Hepatocyte (in vitro differentiated cells): Measurements from ENCODE around the gene MSH5. TPM values are rescaled to one million over a fixed set of nuclear protein-coding genes. Genes with fewer than 3 reads are reported as not detected.

Experiments used
- DNase-seq: peaks from one replicate; pipeline ENCODE4 v3.0.0-alpha.2; 2016; ENCODE audit warnings: low spot score
- H2AFZ ChIP-seq: fragments of 200-600 bp; sonication (generic); 2 replicates; pipeline ENCODE4 v1.6.0; 2016; ENCODE audit warnings: antibody characterized with exemption, mild to moderate bottlenecking
- H3K27ac ChIP-seq: fragments of 200-600 bp; sonication (generic); 2 replicates; pipeline ENCODE4 v1.5.1; 2016; ENCODE audit warnings: mild to moderate bottlenecking
- H3K27me3 ChIP-seq: fragments of 200-600 bp; sonication (generic); 2 replicates; pipeline ENCODE4 v1.6.1; 2016
- H3K36me3 ChIP-seq: fragments of 200-600 bp; sonication (generic); replicated peaks from 2 replicates; pipeline ENCODE4 v1.5.1; 2016; ENCODE audit warnings: low read depth; ENCODE audit not compliant: insufficient read depth
- H3K4me1 ChIP-seq: fragments of 200-600 bp; sonication (generic); 2 replicates; pipeline ENCODE4 v1.5.1; 2016; ENCODE audit warnings: mild to moderate bottlenecking, moderate library complexity; ENCODE audit not compliant: insufficient read depth
- H3K4me2 ChIP-seq: fragments of 200-600 bp; sonication (generic); 2 replicates; pipeline ENCODE4 v1.6.0; 2016
- H3K4me3 ChIP-seq: fragments of 200-600 bp; sonication (generic); 2 replicates; pipeline ENCODE4 v1.5.1; 2016; ENCODE audit warnings: mild to moderate bottlenecking
- H3K79me2 ChIP-seq: fragments of 200-600 bp; sonication (generic); 2 replicates; pipeline ENCODE4 v1.6.0; 2017; ENCODE audit warnings: mild to moderate bottlenecking
- H3K9me2 ChIP-seq: fragments of 200-600 bp; sonication (generic); replicated peaks from 2 replicates; pipeline ENCODE4 v1.6.0; 2017; ENCODE audit warnings: mild to moderate bottlenecking; ENCODE audit not compliant: insufficient read depth
- H3K9me3 ChIP-seq: fragments of 200-600 bp; sonication (generic); 2 replicates; pipeline ENCODE4 v1.5.1; 2016; ENCODE audit warnings: low read depth, mild to moderate bottlenecking
- H4K20me1 ChIP-seq: fragments of 200-600 bp; sonication (generic); 2 replicates; pipeline ENCODE4 v1.6.0; 2016; ENCODE audit warnings: mild to moderate bottlenecking; ENCODE audit not compliant: insufficient read depth, poor library complexity, severe bottlenecking
- EZH2 ChIP-seq: fragments of 200-600 bp; sonication (generic); IDR thresholded peaks from 2 replicates; pipeline ENCODE4 v1.6.1; 2016; ENCODE audit warnings: antibody characterized with exemption, mild to moderate bottlenecking, borderline replicate concordance
- EZH2phosphoT487 ChIP-seq: fragments of 200-600 bp; sonication (generic); IDR thresholded peaks from one replicate; pipeline ENCODE4 v1.6.1; 2018; ENCODE audit warnings: antibody characterized with exemption, mild to moderate bottlenecking, low read depth, moderate library complexity; ENCODE audit not compliant: unreplicated experiment, severe bottlenecking
- WGBS: methylation state at CpG from one replicate; pipeline ENCODE4 v1.1.6; 2016; ENCODE audit warnings: low lambda C conversion rate; ENCODE audit errors: missing lambda C conversion rate; 5-methylcytosine and 5-hydroxymethylcytosine counted together
- polyA plus RNA-seq: library from polyadenylated mRNA; unstranded; fragments of >200 nt; fragmentation: Nextera tagmentation; extraction: Ambion mirVana; gene quantifications from 2 replicates; pipeline ENCODE4 v1.2.1, GENCODE V29; 2016
- total RNA-seq: library from RNA; depleted of rRNA; stranded (reverse); fragments of >200 nt; gene quantifications from 2 replicates; pipeline ENCODE4 v1.2.3, GENCODE V29; 2014
- TF ChIP-seq, protein P1 (sequence below): fragments of 200-600 bp; sonication (generic); IDR thresholded peaks from 2 replicates; pipeline ENCODE4 v1.5.1; 2016; ENCODE audit warnings: antibody characterized with exemption, mild to moderate bottlenecking; ENCODE audit not compliant: poor library complexity

MSH5 gene
- total and polyA plus RNA-seq, 2 experiments from 2014 or later: 4.9 to 6.4 TPM

GRCh38 chr6:31762356-31762755 lies 22.6 kb downstream of the MSH5 start, which contains the start of gene SAPCD1:
TSS of gene SAPCD1 (plus strand) at chr6:31762656. CDS start at chr6:31763055, 399 bp downstream.
- no peaks in the 10 kb centered on the region for H3K79me2 ChIP-seq
- H2AFZ ChIP-seq: no peak within 1 kb of the TSS
- H3K4me1 ChIP-seq: peaks cover 8% of the 10 kb centered on the region
- WGBS: 89% methylated on average over 4 of the region's 4 CpGs
- no peak within 1 kb of the TSS for H3K27ac ChIP-seq
- H3K4me3 ChIP-seq: no peak within 1 kb of the TSS
- H4K20me1 ChIP-seq: no peaks in the 10 kb centered on the region
- H3K9me2 ChIP-seq: no peaks in the 10 kb centered on the region
- H3K36me3 ChIP-seq: no peaks in the 10 kb centered on the region
- DNase-seq: no peak
- no peak for TF ChIP-seq EZH2
- TF ChIP-seq EZH2phosphoT487: no peak
- TF ChIP-seq, protein P1, sequence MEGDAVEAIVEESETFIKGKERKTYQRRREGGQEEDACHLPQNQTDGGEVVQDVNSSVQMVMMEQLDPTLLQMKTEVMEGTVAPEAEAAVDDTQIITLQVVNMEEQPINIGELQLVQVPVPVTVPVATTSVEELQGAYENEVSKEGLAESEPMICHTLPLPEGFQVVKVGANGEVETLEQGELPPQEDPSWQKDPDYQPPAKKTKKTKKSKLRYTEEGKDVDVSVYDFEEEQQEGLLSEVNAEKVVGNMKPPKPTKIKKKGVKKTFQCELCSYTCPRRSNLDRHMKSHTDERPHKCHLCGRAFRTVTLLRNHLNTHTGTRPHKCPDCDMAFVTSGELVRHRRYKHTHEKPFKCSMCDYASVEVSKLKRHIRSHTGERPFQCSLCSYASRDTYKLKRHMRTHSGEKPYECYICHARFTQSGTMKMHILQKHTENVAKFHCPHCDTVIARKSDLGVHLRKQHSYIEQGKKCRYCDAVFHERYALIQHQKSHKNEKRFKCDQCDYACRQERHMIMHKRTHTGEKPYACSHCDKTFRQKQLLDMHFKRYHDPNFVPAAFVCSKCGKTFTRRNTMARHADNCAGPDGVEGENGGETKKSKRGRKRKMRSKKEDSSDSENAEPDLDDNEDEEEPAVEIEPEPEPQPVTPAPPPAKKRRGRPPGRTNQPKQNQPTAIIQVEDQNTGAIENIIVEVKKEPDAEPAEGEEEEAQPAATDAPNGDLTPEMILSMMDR: no peak
- no peaks in the 10 kb centered on the region for H3K9me3 ChIP-seq
- no peaks in the 10 kb centered on the region for H3K27me3 ChIP-seq
- no peak within 1 kb of the TSS for H3K4me2 ChIP-seq

- DNase-seq: no peak
- no peak overlapping the region for H3K27ac ChIP-seq
- H3K36me3 ChIP-seq: no peaks in the 10 kb centered on the region
- H3K27me3 ChIP-seq: no peaks in the 10 kb centered on the region
- TF ChIP-seq, protein P1: no peak
- TF ChIP-seq EZH2 (no peak), EZH2phosphoT487 (no peak)
- no peaks in the 10 kb centered on the region for H3K9me3 ChIP-seq
- no peak overlapping the region for H3K4me3 ChIP-seq
- H3K79me2 ChIP-seq: no peaks in the 10 kb centered on the region
- WGBS: 83% methylated on average over 7 of the region's 8 CpGs
- H4K20me1 ChIP-seq: no peaks in the 10 kb centered on the region
- no peak overlapping the region for H2AFZ ChIP-seq
- no peak overlapping the region for H3K4me2 ChIP-seq
- H3K4me1 ChIP-seq: peaks cover 8% of the 10 kb centered on the region
- no peaks in the 10 kb centered on the region for H3K9me2 ChIP-seq
Observed at GRCh38 chr6:31762878-31763618, 23.2 kb downstream of the MSH5 start.

DNA sequence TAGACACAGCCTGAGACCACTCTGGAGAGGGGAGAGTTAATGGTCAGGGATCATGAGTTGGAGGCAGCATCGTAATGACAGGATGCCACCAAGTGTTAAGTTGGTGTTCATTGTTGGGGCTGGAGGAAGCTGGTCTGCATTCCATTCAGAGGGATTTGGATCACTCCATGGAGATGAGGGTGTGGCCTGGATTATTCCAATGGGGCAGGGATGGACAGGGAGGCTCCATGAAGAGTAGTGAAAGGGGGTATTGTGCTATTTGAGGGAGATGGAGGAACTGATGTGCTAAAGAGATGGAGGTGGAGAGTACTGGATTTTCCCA lies 23.8 kb downstream of the MSH5 start:
- no peak for TF ChIP-seq EZH2phosphoT487
- H3K36me3 ChIP-seq: no peaks in the 10 kb centered on the region
- no peak overlapping the region for H3K4me2 ChIP-seq

GRCh38 chr6:31764198-31764597 lies 24.4 kb downstream of the MSH5 start:
- Histone ChIP-seq H3K4me2 (no peak overlapping the region), H3K9me3 (no peaks in the 10 kb centered on the region), H2AFZ (no peak overlapping the region), H3K36me3 (no peaks in the 10 kb centered on the region), H4K20me1 (no peaks in the 10 kb centered on the region), H3K9me2 (no peaks in the 10 kb centered on the region), H3K4me1 (peaks cover 8% of the 10 kb centered on the region), H3K4me3 (no peak overlapping the region), H3K79me2 (no peaks in the 10 kb centered on the region), H3K27ac (no peak overlapping the region), H3K27me3 (no peaks in the 10 kb centered on the region)
- TF ChIP-seq, protein P1: no peak
- no peak for TF ChIP-seq EZH2phosphoT487
- no peak for TF ChIP-seq EZH2
- DNase-seq: no peak
- 76% methylated on average over 4 of the region's 4 CpGs for WGBS

More for the DNA sequence above, 23.8 kb downstream of the MSH5 start:
- Histone ChIP-seq H2AFZ (no peak overlapping the region), H3K9me3 (no peaks in the 10 kb centered on the region), H3K27me3 (no peaks in the 10 kb centered on the region), H3K79me2 (no peaks in the 10 kb centered on the region), H3K9me2 (no peaks in the 10 kb centered on the region), H3K4me1 (peaks cover 8% of the 10 kb centered on the region), H4K20me1 (no peaks in the 10 kb centered on the region), H3K4me3 (no peak overlapping the region), H3K27ac (no peak overlapping the region)
- DNase-seq: no peak
- WGBS: 11% methylated on average over 1 of the region's 1 CpG
